Measurements from ENCODE around the gene SLC44A3.
A peak's percentile ranks its signal among the peaks of the same experiment; 100 is the strongest.
"Not testable (repeated sequence)": the region's sequence is repeated elsewhere in the genome, so short reads cannot be mapped to it uniquely, and the experiment has no call there.

Gene SLC44A3

DNA sequence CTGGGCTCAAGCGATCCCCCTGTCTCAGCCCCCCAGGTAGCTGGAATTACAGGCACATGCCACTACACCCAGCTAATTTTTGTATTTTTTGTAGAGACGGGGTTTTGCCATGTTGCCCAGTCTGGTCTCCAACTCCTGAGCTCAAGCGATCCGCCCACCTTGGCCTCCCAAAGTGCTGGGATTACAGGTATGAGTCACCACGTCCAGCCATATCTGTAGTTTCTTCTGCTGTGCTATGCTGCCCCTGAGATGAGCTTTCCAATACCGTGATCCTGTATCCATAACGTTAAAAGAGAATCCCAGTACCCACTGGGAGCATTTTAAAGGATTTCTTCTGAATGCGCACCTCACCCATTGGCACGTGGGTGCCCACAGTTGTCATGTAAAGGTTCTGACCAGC is 20.2 kb downstream of the SLC44A3 start:
- DNase-seq = not testable (repeated sequence)

DNA sequence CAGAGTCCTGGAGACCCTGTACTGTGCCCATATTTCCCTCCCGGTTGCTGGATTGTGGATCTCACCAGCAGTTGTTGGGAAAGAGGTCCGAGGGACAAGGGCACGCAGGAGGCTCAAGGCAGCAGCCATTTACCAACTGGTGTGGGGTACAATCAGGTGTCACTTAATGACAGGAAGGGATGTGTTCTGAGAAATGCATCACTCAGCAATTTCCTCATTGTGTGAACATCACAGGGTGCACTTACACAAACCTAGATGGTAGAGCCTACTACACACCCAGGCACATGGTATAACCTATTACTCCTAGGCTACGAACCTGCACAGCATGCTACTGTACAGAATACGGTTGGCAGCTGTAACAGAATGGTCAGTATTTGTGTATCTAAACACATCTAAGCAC is 20.7 kb downstream of the SLC44A3 start:
- no peak for DNase-seq

GRCh38 chr1:94843430-94843829 is 23.3 kb downstream of the SLC44A3 start:
- no peak for DNase-seq

- DNase-seq = no peak
Measured at GRCh38 chr1:94843846-94844245, 23.7 kb downstream of the SLC44A3 start.

- DNase-seq = no peak
Measured at GRCh38 chr1:94846308-94846707, 26.2 kb downstream of the SLC44A3 start.

- no peak for DNase-seq
Measured at GRCh38 chr1:94851571-94851970, 31.4 kb downstream of the SLC44A3 start.

DNA sequence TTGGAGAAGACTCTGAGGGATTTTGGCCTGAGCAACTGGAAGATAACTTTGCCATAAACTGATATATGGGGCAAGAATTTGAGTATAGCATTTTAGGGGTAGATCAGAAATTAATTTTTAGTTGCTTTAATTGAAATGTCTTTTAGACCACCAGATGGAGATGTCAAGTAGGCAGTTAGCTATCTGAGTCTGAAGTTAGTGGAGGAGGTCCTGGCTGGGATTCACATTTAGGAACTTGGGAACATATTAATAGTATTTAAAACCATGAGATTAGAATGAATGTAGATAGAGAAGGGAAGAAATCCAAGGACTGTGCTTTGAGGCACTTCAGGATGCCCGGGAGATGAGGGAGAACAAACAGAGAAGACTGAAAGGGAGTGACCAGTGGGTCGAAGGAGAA is 32.6 kb downstream of the SLC44A3 start:
- no peak for DNase-seq

GRCh38 chr1:94854458-94855306 is 34.5 kb downstream of the SLC44A3 start:
- DNase-seq = peak; percentile 62

DNA sequence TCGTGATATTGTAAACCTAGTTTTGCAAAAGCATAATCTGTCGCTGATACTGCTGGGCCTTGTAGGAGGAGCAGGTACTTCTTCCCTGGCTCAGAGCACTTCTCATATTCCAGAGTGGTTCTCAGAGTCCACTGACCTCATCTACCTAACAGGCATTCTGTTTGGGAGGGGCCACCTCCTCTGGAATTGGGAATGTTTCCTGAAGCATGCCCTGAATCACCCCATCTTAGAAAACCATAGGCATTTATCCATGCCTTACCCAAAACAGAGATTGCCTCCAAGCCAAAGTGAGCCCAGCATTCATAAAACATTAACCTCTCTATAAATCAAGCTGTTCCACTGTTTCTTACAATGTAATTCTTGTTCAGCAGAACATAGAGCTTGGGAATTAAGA is 35.1 kb downstream of the SLC44A3 start:
- no peak for DNase-seq

DNA sequence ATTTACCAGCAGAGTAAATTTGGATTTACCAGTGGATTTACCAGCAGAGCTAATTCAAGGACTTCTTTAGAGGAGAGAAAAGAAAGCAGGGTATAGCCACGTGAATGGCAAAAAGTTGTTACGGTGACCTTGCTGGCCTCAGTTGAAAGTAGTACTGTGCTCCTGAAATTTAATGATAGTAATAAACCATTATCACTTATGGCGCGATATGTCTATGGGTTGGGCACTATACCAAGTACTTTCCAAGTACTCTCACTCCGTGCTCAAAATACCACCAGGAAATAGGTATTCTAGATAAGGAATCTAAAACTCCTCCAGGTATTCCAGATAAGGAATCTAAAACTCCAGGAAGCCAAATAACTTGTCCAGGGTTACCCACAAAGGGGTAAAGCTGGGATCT is 35.8 kb downstream of the SLC44A3 start:
- DNase-seq = no peak

- no peak for DNase-seq
Measured at GRCh38 chr1:94856868-94857267, 36.7 kb downstream of the SLC44A3 start.

- DNase-seq = no peak
Measured at GRCh38 chr1:94858276-94858675, 38.1 kb downstream of the SLC44A3 start.

DNA sequence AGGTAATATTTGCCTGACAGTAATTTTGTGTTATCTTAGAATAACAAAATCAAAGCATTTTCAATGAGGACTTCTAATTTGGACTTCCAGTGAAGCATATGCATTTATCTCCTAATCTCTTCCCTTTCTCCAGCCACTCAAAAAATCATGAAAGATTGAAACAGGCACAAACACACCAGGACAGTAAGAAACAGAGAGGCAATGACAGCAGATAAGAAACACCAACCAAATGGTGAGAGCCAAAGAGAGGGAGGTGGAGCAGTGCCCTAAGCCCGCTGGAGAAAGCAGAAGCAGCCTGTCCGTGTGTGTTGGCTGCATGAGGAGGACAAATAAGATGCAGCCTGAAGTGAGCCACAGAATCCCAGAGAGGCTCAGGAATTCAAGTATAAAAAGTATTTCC is 39.0 kb downstream of the SLC44A3 start:
- DNase-seq = no peak

- DNase-seq = no peak
Measured at GRCh38 chr1:94862718-94863117, 42.6 kb downstream of the SLC44A3 start.

DNA sequence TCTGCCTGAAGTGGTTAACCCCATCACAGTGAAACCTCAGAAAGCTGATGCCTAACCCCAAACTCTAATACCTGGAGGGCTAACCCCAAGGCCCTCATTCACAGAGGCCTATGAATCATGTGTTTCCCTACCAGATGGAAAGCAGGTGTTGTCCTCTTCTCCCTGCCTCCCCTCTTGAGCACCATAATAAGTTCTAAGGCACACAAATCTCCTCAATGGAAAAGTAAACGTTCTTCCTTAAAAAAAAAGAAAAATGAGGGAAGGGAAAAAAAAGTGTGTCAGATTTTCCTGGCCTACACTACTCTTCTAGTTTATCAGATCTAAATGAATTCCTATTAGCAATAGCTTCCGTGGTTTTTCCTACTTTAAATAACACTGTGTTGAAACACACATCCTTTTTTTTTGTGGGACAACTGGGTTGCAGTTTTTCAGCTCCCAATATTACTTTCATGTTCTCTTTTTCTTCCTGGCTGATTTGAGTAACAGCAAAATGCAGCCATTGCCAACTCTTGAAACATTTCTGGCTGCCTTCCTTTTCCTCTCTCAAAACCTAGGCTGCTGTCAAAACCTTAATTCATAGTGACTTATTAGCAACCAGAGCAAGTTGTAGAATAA is 43.2 kb downstream of the SLC44A3 start:
- no peak for DNase-seq

GRCh38 chr1:94863919-94864318 is 43.8 kb downstream of the SLC44A3 start:
- no peak for DNase-seq

DNA sequence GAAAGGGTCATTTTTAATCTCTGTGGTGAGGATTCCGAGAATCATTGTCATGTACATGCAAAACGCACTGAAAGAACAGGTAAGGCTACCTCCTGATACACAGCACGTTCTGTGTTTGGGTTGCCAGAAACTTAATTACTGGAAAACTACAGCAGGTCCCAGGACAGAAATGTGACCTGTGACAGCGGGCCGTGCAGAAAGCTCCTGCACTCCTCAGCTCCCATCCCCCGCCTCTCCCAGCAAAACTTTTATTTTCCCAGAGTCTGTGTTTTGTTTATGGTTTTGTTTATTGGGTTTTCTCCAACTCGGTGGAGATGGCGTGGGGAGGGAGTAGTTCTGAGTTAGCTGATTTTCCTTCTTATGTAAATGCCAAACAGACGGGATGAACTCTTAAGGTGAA is 44.7 kb downstream of the SLC44A3 start:
- no peak for DNase-seq

DNA sequence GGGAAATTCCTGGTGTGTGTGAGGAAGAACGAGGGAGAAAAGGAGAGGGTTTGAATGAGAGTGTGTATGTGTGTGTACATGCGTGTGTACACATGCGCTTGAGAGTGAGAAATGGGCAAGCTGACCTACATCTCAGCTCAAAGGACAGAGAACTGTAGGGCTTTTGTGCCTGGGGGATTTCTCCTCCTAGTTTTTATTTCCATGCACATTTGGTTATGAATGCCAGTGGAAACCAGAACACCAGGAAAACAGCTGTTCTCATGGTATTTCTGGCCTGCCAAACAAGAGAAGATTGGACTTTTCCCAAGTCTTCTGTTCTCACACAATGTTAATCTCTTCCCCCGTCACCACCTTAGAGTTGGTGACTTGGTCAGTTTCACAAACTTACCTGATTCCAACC is 45.2 kb downstream of the SLC44A3 start:
- no peak for DNase-seq

- DNase-seq = no peak
Measured at GRCh38 chr1:94866164-94866807, 46.1 kb downstream of the SLC44A3 start.

- DNase-seq = no peak
Measured at GRCh38 chr1:94871031-94871430, 50.9 kb downstream of the SLC44A3 start.

GRCh38 chr1:94872771-94873495 is 52.8 kb downstream of the SLC44A3 start:
- DNase-seq = no peak

DNA sequence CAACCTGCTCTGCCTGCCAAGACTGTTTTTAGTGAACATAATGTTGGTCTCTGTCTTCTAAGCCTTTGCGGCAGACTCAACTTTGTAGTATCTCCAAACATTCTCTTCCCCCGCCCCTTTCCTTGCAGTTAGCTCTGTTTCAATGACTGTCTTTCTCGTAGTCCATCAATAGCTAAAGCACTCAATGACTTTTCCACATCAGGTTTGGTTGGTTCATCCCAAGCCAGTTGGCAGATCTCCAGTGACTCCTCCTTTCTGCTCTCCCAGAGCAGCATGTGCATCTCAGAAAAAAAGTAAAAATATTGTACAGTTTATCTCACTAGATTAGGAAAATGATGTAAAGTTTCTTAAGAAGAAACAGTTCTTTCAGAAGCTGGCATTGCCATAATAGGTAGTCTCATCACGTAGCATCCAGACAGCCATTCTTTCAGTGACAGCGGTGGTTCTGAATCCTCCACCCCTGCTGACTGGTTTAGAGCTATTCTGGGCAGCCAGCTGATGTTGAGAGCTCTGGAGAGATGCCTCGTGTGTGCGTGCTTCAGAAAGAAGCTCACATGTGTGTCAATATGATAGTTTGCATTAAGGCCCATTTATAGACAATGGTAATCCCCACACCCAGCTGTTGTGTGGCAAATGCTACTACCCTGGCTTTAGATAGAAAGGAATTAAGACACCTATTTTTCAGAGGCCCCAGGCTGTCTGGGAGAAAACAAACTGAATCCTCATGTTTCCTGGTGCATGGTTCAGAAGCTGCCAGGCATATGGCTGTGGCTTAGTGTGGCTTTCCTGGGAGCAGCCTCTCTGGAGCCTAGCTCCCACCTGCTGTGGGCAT is 53.6 kb downstream of the SLC44A3 start:
- DNase-seq = no peak

- no peak for DNase-seq
Measured at GRCh38 chr1:94874423-94874822, 54.3 kb downstream of the SLC44A3 start.
